Caco-2 (cell line): ENCODE measurements around the gene CACNA1I. TPM values are rescaled to one million over a fixed set of nuclear protein-coding genes. Genes with fewer than 3 reads are reported as not detected.

Experiments used
- BruUV-seq: library from RNA; stranded (reverse); fragments of 400-500 nt; replicated peaks from 2 replicates; lab custom pipeline; 2021; lab: Mats Ljungman, UMichigan
- CTCF ChIA-PET: fragments of 300-600 bp; sonication (Branson Sonifier 250); formaldehyde crosslinking; loops from one replicate; lab custom pipeline; 2022; ENCODE audit warnings: antibody characterized with exemption; lab: Charles Lee
- POLR2A ChIA-PET: fragments of 300-600 bp; sonication (Branson Sonifier 250); formaldehyde crosslinking; loops from one replicate; lab custom pipeline; 2022; ENCODE audit warnings: antibody characterized with exemption; lab: Charles Lee
- DNase-seq, 2 experiments: peaks; one replicate each; pipeline versions ENCODE4 v3.0.0 to v3.0.0-alpha.2; 2020 to 2022
- H3K27me3 ChIP-seq: replicated peaks from 2 replicates; pipeline ENCODE4 v1.6.0; 2011; ENCODE audit warnings: low read length; ENCODE audit not compliant: control insufficient read depth, insufficient read depth
- H3K36me3 ChIP-seq: 2 replicates; pipeline ENCODE4 v1.5.1; 2011; ENCODE audit warnings: low read length; ENCODE audit not compliant: control insufficient read depth, insufficient read depth
- H3K4me1 ChIP-seq: fragments of 250-450 bp; sonication (Bioruptor Pico); 2 replicates; pipeline ENCODE4 v1.5.1; 2020; ENCODE audit warnings: mild to moderate bottlenecking
- H3K4me3 ChIP-seq: 2 replicates; pipeline ENCODE4 v1.5.1; 2011; ENCODE audit warnings: low read depth, mild to moderate bottlenecking, control low read depth, low read length
- H3K9me3 ChIP-seq: fragments of 250-450 bp; sonication (Bioruptor Pico); 2 replicates; pipeline ENCODE4 v1.5.1; 2020; ENCODE audit warnings: mild to moderate bottlenecking, moderate library complexity
- H3K27ac Mint-ChIP-seq: one replicate; pipeline ENCODE4 v1.8.0; 2022; ENCODE audit warnings: mixed read lengths; ENCODE audit not compliant: unreplicated experiment
- H3K27me3 Mint-ChIP-seq: one replicate; pipeline ENCODE4 v1.8.0; 2022; ENCODE audit warnings: mixed read lengths; ENCODE audit not compliant: insufficient read depth, unreplicated experiment
- H3K36me3 Mint-ChIP-seq: one replicate; pipeline ENCODE4 v1.8.0; 2022; ENCODE audit warnings: mild to moderate bottlenecking, mixed read lengths; ENCODE audit not compliant: insufficient read depth, unreplicated experiment
- H3K4me1 Mint-ChIP-seq: one replicate; pipeline ENCODE4 v1.8.0; 2022; ENCODE audit warnings: low read depth, mixed read lengths; ENCODE audit not compliant: unreplicated experiment
- H3K4me3 Mint-ChIP-seq: one replicate; pipeline ENCODE4 v1.8.0; 2022; ENCODE audit warnings: mild to moderate bottlenecking, moderate library complexity, mixed read lengths; ENCODE audit not compliant: unreplicated experiment
- H3K9me3 Mint-ChIP-seq: one replicate; pipeline ENCODE4 v1.8.0; 2022; ENCODE audit warnings: mixed read lengths; ENCODE audit not compliant: unreplicated experiment
- CTCF ChIP-seq, 2 experiments: fragments of 200-600 bp in 1 of 2; IDR thresholded peaks; 1 replicate in 1 of 2; 2 replicates in 1 of 2; pipeline versions ENCODE4 v1.5.1 to v1.8.0; 2011 to 2022; ENCODE audit warnings: antibody characterized with exemption in 1 of 2, control low read depth in 1 of 2, inconsistent platforms in 1 of 2, low read depth in 1 of 2, low read length in 1 of 2, mild to moderate bottlenecking in 1 of 2, moderate library complexity in 1 of 2; ENCODE audit not compliant: insufficient read depth in 1 of 2, severe bottlenecking in 1 of 2, unreplicated experiment in 1 of 2
- intact Hi-C: fragments of 100-400 bp; cut with micrococcal nuclease; formaldehyde crosslinking; loops from one replicate; pipeline ENCODE4 v1.10.0; 2022; ENCODE audit not compliant: unreplicated experiment
- total RNA-seq: library from RNA; stranded (reverse); gene quantifications from 2 replicates; pipeline ENCODE4 v1.2.3, GENCODE V29; 2022

Gene CACNA1I
- total RNA-seq, 1 experiment from 2014 or later, result not detected

GRCh38 chr22:39569066-39569465 is 1.5 kb upstream of the CACNA1I start:
- no peak overlapping the region for H3K27ac Mint-ChIP-seq

GRCh38 chr22:39570226-39570625 is 327 bp upstream of the CACNA1I start:
- ChIA-PET POLR2A (no interaction called here), CTCF (no interaction called here)
- Histone ChIP-seq H3K9me3 (no peaks in the 10 kb centered on the region), H3K4me1 (no peaks in the 10 kb centered on the region), H3K4me3 (no peak overlapping the region), H3K27me3 (no peaks in the 10 kb centered on the region), H3K36me3 (no peaks in the 10 kb centered on the region)
- Mint-ChIP-seq H3K27ac (no peak overlapping the region), H3K4me3 (no peak overlapping the region), H3K9me3 (peaks cover 9% of the 10 kb centered on the region), H3K36me3 (no peaks in the 10 kb centered on the region), H3K27me3 (peaks cover 2% of the 10 kb centered on the region), H3K4me1 (no peaks in the 10 kb centered on the region)
- DNase-seq, result no peak
- no TSS peak for BruUV-seq
- TF ChIP-seq CTCF (IDR thresholded peaks at IDR 0.05; ENCODE audit: insufficient read depth in 1 of 2, low read depth in 1 of 2, low read length in 1 of 2, severe bottlenecking in 1 of 2, unreplicated experiment in 1 of 2), result no peak
- intact Hi-C loops, result no loop called here

More at GRCh38 chr22:39569066-39569465, 1.5 kb upstream of the CACNA1I start:
- H3K36me3 Mint-ChIP-seq, result no peaks in the 10 kb centered on the region
- Histone ChIP-seq H3K4me1 (no peaks in the 10 kb centered on the region), H3K9me3 (no peaks in the 10 kb centered on the region), H3K4me3 (no peak overlapping the region), H3K36me3 (no peaks in the 10 kb centered on the region), H3K27me3 (no peaks in the 10 kb centered on the region)
- POLR2A ChIA-PET, result no interaction called here
- peaks cover 11% of the 10 kb centered on the region for H3K9me3 Mint-ChIP-seq
- H3K4me1 Mint-ChIP-seq, result no peaks in the 10 kb centered on the region
- no TSS peak for BruUV-seq
- no peak overlapping the region for H3K4me3 Mint-ChIP-seq
- no peak for TF ChIP-seq CTCF (IDR thresholded peaks at IDR 0.05; ENCODE audit: insufficient read depth in 1 of 2, low read depth in 1 of 2, low read length in 1 of 2, severe bottlenecking in 1 of 2, unreplicated experiment in 1 of 2)
- intact Hi-C loops, result no loop called here
- H3K27me3 Mint-ChIP-seq, result peaks cover 2% of the 10 kb centered on the region
- DNase-seq, result no peak
- CTCF ChIA-PET, result no interaction called here

GRCh38 chr22:39571538-39571937 is 985 bp downstream of the CACNA1I start:
- no TSS peak for BruUV-seq
- Mint-ChIP-seq H3K9me3 (no peaks in the 10 kb centered on the region), H3K4me3 (no peak overlapping the region), H3K27me3 (peaks cover 2% of the 10 kb centered on the region), H3K27ac (no peak overlapping the region), H3K36me3 (no peaks in the 10 kb centered on the region), H3K4me1 (no peaks in the 10 kb centered on the region)
- ChIA-PET POLR2A (no interaction called here), CTCF (interaction anchor here (1.0 kb wide), 1 partner anchor 12 kb away, joined by 3 read pairs; no protein-coding TSS in a partner anchor)
- Histone ChIP-seq H3K9me3 (no peaks in the 10 kb centered on the region), H3K4me1 (no peaks in the 10 kb centered on the region), H3K27me3 (no peaks in the 10 kb centered on the region), H3K4me3 (no peak overlapping the region), H3K36me3 (no peaks in the 10 kb centered on the region)
- TF ChIP-seq CTCF (IDR thresholded peaks at IDR 0.05; ENCODE audit: insufficient read depth in 1 of 2, low read depth in 1 of 2, low read length in 1 of 2, severe bottlenecking in 1 of 2, unreplicated experiment in 1 of 2), result no peak
- no peak for DNase-seq
- intact Hi-C loops, result no loop called here
